ENCODE data around the gene ASB18.

GRCh38 chr2:236237468-236238190, 26.6 kb downstream of the ASB18 start:
- TF ChIP-seq CTCF (IDR thresholded peaks at IDR 0.05) (no peak), EP300 (IDR thresholded peaks at IDR 0.05) (no peak)
